ENCODE measurements around the gene COL23A1. TPM values are rescaled to one million over a fixed set of nuclear protein-coding genes. Genes with fewer than 3 reads are reported as not detected.

Gene COL23A1
- total and polyA plus RNA-seq, 2 donors (not counting 1 experiment from before 2014, with no cell fraction given), result 0.20 TPM; not detected in 1

DNA sequence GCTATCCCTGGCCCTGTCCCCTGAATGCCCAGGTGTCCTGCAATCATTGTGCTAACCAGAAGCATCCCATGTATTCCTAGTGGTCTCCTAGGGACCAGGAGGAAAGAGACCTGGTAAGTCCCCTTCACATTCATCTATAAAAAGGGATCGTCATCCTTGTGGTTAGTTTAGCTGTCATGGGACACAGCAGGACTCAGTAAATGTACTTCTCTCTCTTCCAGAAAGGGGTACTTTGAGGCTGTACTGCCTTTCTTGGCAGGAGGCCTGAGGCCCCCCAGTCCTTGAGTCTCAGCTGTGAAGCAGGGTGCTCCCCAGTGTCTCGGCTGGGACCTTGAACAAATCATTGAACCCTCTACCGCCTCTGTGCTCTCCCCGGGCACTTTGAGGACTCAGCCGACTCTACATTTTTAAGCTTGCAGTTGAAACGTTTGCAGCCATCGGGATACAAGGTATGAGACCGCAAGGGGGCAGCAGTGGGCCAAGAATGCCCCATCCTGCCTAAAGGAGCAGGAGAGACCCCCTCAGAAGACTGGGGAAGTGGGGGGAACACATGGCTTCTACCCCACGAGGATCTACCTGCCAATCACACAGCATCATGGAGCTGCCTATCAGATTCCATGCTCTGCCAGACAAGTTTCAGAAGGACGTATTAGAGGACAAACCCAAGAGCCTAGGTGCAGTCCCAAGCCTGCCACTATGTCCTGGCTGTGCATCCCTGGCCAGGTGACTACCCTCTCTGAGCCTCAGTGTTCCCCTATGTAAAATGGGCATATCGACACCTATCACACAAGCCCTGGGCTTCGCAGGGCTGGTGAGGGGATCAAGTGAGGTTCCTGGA lies 355.2 kb downstream of the COL23A1 start:
- Mint-ChIP-seq H3K27me3 (no peaks in the 10 kb centered on the region), H3K9me3 (ENCODE audit: insufficient read depth) (no peaks in the 10 kb centered on the region), H3K4me3 (peak overlapping the region; percentile 0), H3K4me1 (peaks cover 53% of the 10 kb centered on the region), H3K27ac (peak overlapping the region; percentile 6)
- peak; percentile 8 for ATAC-seq (ENCODE audit: low read depth)
- DNase-seq, result peak; percentile 77
- Histone ChIP-seq H3K9ac (ENCODE audit: low read length) (no peak overlapping the region), H4K20me1 (ENCODE audit: control insufficient read depth, insufficient read depth, low read length, poor library complexity, severe bottlenecking) (peaks cover 21% of the 10 kb centered on the region), H3K4me2 (replicated peaks; ENCODE audit: low read depth, low read length, poor library complexity, severe bottlenecking) (no peak overlapping the region), H3K27me3 (replicated peaks in 1 of 4; ENCODE audit: control extremely low read depth in 1 of 4, control insufficient read depth in 3 of 4, insufficient read depth in 4 of 4, low read length in 3 of 4) (no peaks in the 10 kb centered on the region), H3K27ac (ENCODE audit: low read length in 2 of 2) (no peak overlapping the region), H3K9me3 (ENCODE audit: control extremely low read depth in 1 of 3, control insufficient read depth in 2 of 3, insufficient read depth in 1 of 3, low read length in 2 of 3) (no peaks in the 10 kb centered on the region), H3K4me1 (ENCODE audit: control insufficient read depth in 2 of 2, insufficient read depth in 2 of 2, low read length in 2 of 2) (peaks cover 41 to 64% of the 10 kb centered on the region in 2 donors), H3K4me3 (ENCODE audit: control extremely low read depth in 1 of 5, extremely low read depth in 1 of 5, insufficient read depth in 1 of 5, low read depth in 2 of 5, low read length in 4 of 5) (no peak overlapping the region), H3K79me2 (ENCODE audit: control insufficient read depth, insufficient read depth, low read length) (peaks cover 21% of the 10 kb centered on the region), H3K36me3 (replicated peaks in 1 of 2; ENCODE audit: control extremely low read depth in 1 of 2, control insufficient read depth in 1 of 2, extremely low read depth in 1 of 2, insufficient read depth in 2 of 2, low read length in 1 of 2) (peaks cover 0 to 16% of the 10 kb centered on the region in 2 experiments), H2AFZ (ENCODE audit: insufficient read depth, low read depth, low read length, poor library complexity, severe bottlenecking) (peak overlapping the region; percentile 68)
- intact Hi-C loops (cut with micrococcal nuclease), result loop anchor here (10.0 kb wide), 1 partner anchor 390 kb away; the partner anchor contains the start of gene CLK4
- POLR2A ChIA-PET, result interaction anchor here (0.6 to 0.7 kb wide), 2 partner anchors 25 to 116 kb away, joined by 3 to 5 read pairs; no protein-coding TSS in a partner anchor
- TF ChIP-seq, protein P1, sequence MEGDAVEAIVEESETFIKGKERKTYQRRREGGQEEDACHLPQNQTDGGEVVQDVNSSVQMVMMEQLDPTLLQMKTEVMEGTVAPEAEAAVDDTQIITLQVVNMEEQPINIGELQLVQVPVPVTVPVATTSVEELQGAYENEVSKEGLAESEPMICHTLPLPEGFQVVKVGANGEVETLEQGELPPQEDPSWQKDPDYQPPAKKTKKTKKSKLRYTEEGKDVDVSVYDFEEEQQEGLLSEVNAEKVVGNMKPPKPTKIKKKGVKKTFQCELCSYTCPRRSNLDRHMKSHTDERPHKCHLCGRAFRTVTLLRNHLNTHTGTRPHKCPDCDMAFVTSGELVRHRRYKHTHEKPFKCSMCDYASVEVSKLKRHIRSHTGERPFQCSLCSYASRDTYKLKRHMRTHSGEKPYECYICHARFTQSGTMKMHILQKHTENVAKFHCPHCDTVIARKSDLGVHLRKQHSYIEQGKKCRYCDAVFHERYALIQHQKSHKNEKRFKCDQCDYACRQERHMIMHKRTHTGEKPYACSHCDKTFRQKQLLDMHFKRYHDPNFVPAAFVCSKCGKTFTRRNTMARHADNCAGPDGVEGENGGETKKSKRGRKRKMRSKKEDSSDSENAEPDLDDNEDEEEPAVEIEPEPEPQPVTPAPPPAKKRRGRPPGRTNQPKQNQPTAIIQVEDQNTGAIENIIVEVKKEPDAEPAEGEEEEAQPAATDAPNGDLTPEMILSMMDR (IDR thresholded peaks at IDR 0.05), result peak; percentile 82
- TF ChIP-seq EZH2 (IDR thresholded peaks at IDR 0.05; ENCODE audit: borderline replicate concordance, insufficient read depth, low read depth, low read length, poor library complexity, severe bottlenecking), result no peak
- WGBS (ENCODE audit: insufficient coverage), result 10% methylated on average over 8 of the region's 12 CpGs
- CTCF ChIA-PET, result interaction anchor here (0.6 to 2.7 kb wide), 16 partner anchors 9 to 1302 kb away, joined by 3 to 12 read pairs (median 4); partner anchors contain the start of genes HNRNPAB and NHP2

Data from B cell (primary cell).